Measurements from ENCODE around the gene TGIF2. TPM values are rescaled to one million over a fixed set of nuclear protein-coding genes. Genes with fewer than 3 reads are reported as not detected.

The TGIF2 gene
- total RNA-seq (10 to 100 TPM in 2 of 4 donors, 1 to 10 TPM in 2; 9.9 to 13.4 (median 10.1) TPM), polyA plus RNA-seq (4.9 TPM)
- long read RNA-seq, donor 1, transcript TGIF2-201 (3 exons, 3,406 nt): major isoform, 7 of 24 reads
- long read RNA-seq, donor 1, partial matches to known transcripts: 4 of 24 reads
- long read RNA-seq, donor 1, other reads (novel, unspliced or antisense): 12 of 24 reads
- long read RNA-seq, donor 2, partial matches to known transcripts: 0 of 15 reads
- long read RNA-seq, donor 2, other reads (novel, unspliced or antisense): 10 of 15 reads
- long read RNA-seq, donor 3, transcript TGIF2-201 (3 exons, 3,406 nt): major isoform, 7 of 32 reads
- long read RNA-seq, donor 3, partial matches to known transcripts: 3 of 32 reads
- long read RNA-seq, donor 3, other reads (novel, unspliced or antisense): 20 of 32 reads
- long read RNA-seq, donor 4, transcript TGIF2-201 (3 exons, 3,406 nt): major isoform, 8 of 23 reads
- long read RNA-seq, donor 4, partial matches to known transcripts: 5 of 23 reads
- long read RNA-seq, donor 4, other reads (novel, unspliced or antisense): 5 of 23 reads

DNA sequence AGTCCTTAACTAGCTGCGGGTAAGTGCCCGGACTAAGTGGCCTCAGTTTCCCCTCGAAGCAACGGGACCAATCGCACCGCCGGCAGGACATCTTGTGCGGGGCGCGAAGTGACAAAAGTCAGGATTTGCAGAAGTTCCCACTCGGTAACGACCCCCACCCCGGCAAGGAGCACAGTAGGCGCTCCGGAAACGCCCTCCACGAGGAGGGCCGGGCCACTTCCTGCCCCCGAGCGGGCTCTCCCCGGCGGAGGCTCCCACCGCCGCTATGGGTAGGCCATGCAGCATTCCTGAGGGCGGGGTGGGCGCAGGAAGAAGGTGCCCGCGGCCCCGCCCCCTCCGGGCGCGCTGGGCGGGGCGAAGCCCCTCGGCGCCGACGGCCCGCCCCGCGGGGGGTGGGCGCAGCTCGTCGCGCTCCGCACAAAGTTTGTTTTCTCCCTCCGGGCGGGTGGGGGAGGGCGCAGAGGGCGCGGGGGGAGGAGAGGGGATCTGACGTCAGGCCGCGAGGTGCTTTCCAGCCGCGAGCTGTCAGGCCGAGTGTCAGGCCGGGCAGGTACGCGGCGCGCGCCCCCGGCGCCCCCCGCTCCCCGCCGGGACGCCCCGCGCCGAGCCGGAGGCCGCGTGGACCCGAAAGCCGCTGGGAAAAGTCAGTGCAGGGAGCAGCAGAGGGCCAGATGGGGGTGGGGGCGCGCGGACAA is at the start of gene TGIF2:
Gene TGIF2 (plus strand): TSS at position 495 of the 695 bp plus-strand sequence. CDS start 5,178 bp downstream, outside the sequence.
- ATAC-seq (peak; percentile 88 to 92), DNase-seq (peak; percentile 86 to 94 (median 93))
- Histone ChIP-seq H3K4me1 (ENCODE audit: control insufficient read depth, insufficient read depth, low read length) (peaks cover 3% of the 10 kb centered on the region), H3K4me3 (ENCODE audit: low read length) (peak within 1 kb of the TSS; percentile 98), H3K9me3 (ENCODE audit: control insufficient read depth, low read length) (no peaks in the 10 kb centered on the region), H3K27me3 (ENCODE audit: control insufficient read depth, insufficient read depth) (no peaks in the 10 kb centered on the region), H3K27ac (ENCODE audit: low read length) (peak within 1 kb of the TSS; percentile 92)
- WGBS: 1% methylated on average over 80 of the region's 80 CpGs
- intact Hi-C loops (cut with DNase I): no loop called here

DNA sequence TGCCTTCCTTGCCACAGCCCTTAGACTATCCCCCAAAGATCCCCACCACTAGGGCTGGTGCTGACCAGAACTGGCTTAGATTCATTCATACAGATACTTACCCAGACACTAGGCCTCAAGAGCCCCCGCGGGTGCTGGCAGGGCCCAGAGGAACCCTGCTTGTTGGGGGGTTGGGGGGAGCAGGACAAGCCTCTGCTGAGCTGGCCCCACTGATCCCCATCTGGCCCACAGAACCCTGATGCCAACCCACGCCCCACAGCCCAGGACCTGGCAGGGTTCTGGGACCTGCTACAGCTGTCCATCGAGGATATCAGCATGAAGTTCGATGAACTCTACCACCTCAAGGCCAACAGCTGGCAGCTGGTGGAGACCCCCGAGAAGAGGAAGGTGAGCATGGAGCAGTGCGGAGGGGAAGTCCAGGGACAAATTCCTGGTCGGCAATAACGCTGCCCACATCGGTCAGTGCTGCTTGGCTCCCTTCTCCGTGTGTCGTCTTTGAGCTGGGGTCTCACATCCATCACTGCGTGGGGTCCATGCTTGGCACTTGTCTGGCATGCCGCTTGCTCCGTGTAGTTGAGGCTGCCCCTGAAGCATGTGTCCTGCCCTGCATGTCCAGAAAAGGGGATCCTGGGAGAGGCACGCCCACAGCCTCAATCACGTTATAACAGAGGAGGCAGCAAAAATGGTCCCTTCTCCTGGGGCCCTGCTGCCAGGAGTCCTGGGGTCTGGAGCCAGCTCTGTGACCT is 47.6 kb upstream of the TGIF2 start:
- intact Hi-C loops (cut with DNase I): no loop called here
- WGBS: 91% methylated on average over 17 of the region's 17 CpGs
- H3K9me3 ChIP-seq (ENCODE audit: control insufficient read depth, low read length): no peaks in the 10 kb centered on the region
- no peaks in the 10 kb centered on the region for H3K27me3 ChIP-seq (ENCODE audit: control insufficient read depth, insufficient read depth)
- no peak overlapping the region for H3K4me3 ChIP-seq (ENCODE audit: low read length)
- DNase-seq (no peak), ATAC-seq (no peak)
- no peak overlapping the region for H3K27ac ChIP-seq (ENCODE audit: low read length)
- H3K4me1 ChIP-seq (ENCODE audit: control insufficient read depth, insufficient read depth, low read length): no peaks in the 10 kb centered on the region

DNA sequence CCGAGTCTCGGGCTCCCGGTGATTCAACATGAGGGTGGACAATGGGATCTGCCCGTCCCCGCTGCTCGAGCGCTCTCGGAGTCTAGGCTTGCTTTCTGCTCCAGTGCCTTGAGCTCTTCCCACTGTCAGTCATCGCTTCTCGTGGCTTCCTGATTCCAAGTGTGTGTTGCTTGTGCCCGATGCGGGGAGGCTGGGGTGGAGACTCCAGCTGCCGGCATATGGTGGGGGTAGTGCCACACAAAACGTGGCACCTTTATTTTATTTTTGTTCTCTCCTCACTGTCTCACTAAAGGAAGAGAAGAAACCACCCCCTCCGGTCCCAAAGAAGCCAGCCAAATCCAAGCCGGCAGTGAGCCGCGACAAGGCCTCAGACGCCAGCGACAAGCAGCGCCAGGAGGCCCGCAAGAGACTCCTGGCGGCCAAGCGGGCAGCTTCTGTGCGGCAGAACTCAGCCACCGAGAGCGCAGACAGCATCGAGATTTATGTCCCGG is 46.8 kb upstream of the TGIF2 start:
- H3K9me3 ChIP-seq (ENCODE audit: control insufficient read depth, low read length): no peaks in the 10 kb centered on the region
- no peak overlapping the region for H3K27ac ChIP-seq (ENCODE audit: low read length)
- no peak for ATAC-seq
- H3K4me1 ChIP-seq (ENCODE audit: control insufficient read depth, insufficient read depth, low read length): no peaks in the 10 kb centered on the region
- 93% methylated on average over 29 of the region's 29 CpGs for WGBS
- no peak for DNase-seq
- intact Hi-C loops (cut with DNase I): no loop called here
- no peak overlapping the region for H3K4me3 ChIP-seq (ENCODE audit: low read length)
- no peaks in the 10 kb centered on the region for H3K27me3 ChIP-seq (ENCODE audit: control insufficient read depth, insufficient read depth)

DNA sequence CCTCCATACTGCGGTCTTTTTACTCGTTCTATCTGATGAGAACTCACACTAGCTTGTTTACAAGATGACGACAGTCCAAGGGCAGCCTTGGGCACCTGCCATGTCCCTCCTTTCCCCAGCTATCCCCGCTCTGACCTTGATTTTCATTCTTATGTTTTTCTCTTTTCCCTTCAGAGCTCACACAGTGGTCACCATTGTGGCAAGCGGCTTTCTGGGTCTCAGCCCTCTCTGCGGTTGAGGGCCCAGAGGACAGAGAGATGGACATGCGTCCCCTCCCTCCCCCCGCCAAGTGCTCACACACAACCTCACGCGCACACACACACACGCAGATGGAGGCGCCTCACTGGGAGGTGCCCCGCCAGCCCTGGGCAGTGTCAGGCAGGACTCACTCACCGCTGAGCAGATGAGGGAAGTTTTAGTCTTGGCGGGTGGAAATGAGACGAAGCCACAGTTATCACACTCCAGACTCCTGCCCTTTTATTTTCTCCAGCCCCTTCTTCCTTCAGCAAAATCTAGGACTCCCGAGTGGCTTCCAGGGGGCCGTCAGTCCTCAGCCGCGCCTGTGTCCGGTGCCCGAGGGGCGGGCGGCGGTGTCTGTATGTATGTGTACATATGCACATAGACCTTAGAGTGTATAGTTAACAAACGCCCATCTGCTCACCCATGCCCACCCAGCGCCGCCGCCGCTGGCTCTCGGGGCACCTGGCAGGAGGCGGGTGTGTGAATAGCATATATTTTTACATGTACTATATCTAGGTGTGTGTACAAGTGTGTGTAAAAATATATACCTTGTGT is 45.9 kb upstream of the TGIF2 start:
- Histone ChIP-seq H3K4me3 (ENCODE audit: low read length) (no peak overlapping the region), H3K4me1 (ENCODE audit: control insufficient read depth, insufficient read depth, low read length) (no peaks in the 10 kb centered on the region), H3K27me3 (ENCODE audit: control insufficient read depth, insufficient read depth) (no peaks in the 10 kb centered on the region), H3K27ac (ENCODE audit: low read length) (no peak overlapping the region), H3K9me3 (ENCODE audit: control insufficient read depth, low read length) (no peaks in the 10 kb centered on the region)
- ATAC-seq (peak; percentile 43 to 46), DNase-seq (peak in 2 of 3 donors; percentile 68 to 76)
- WGBS: 81% methylated on average over 32 of the region's 32 CpGs
- intact Hi-C loops (cut with DNase I): no loop called here

DNA sequence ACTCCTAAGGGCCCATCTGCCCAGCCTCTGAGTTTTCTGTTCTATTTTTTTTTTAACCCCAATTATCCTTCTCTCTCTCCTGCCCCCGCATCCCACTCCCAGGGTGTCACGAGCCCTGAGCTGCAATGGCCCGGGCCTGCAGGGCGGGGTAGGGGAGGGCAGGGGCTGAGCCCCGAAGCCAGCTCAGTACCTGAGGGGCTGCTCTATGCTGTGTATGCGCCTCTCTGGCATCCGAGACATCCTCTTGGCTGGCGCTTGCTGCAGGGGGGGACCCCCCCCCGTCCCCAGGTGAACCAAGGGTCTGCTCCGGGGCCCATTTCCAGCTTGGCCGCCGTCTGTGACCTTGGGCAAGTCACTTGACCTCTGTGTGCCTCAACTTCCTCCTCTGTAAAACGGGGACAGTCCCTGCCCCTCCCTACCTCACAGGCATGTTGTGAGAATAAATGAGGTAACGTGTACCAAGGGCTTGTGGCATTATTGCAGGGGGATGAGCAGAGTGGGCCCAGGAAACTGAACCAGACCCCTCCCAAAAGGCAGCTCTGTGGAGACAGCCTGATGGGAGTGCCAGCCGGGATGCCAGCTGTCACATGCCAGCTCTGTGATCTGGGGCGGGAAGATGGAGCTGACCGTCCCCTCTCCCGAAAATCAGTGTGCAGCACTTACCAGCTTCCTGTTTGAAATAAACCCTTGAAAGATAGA is 45.1 kb upstream of the TGIF2 start:
- 80% methylated on average over 18 of the region's 18 CpGs for WGBS
- Histone ChIP-seq H3K4me1 (ENCODE audit: control insufficient read depth, insufficient read depth, low read length) (no peaks in the 10 kb centered on the region), H3K27ac (ENCODE audit: low read length) (no peak overlapping the region), H3K9me3 (ENCODE audit: control insufficient read depth, low read length) (no peaks in the 10 kb centered on the region), H3K4me3 (ENCODE audit: low read length) (no peak overlapping the region), H3K27me3 (ENCODE audit: control insufficient read depth, insufficient read depth) (no peaks in the 10 kb centered on the region)
- intact Hi-C loops (cut with DNase I): no loop called here
- DNase-seq (peak in 1 of 3 donors; percentile 25), ATAC-seq (peak in 1 of 2 donors; percentile 12)

DNA sequence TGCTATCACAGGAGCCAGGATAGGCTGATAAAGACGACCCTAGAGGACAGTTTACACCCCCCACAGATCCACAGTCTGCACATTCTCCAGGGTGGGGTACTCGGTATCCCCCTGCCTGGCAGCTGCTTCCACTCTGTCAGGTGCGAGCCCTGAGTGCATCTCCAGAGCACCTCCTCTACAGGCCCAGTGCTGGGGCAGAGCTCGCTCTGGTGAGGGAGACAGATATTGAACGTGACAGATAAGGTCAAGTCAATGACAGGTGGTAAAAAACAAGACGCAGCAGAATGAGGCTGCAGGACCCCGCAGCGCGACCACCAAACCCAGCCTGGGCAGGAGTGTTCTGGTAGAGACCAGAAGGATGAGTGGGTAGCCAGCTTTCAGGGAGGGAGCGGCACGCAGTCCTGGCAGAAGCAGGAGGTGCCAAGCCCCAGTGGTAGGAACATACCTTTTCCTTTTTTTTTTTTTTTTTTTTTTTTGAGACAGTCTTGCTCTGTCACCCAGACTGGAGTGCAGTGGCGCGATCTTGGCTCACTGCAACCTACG is 44.5 kb upstream of the TGIF2 start:
- no peaks in the 10 kb centered on the region for H3K4me1 ChIP-seq (ENCODE audit: control insufficient read depth, insufficient read depth, low read length)
- 78% methylated on average over 14 of the region's 14 CpGs for whole genome bisulfite sequencing
- H3K27ac ChIP-seq (ENCODE audit: low read length): no peak overlapping the region
- peak; percentile 5 to 6 for ATAC-seq
- no peak overlapping the region for H3K4me3 ChIP-seq (ENCODE audit: low read length)
- peak in 1 of 3 donors; percentile 43 for DNase-seq
- H3K9me3 ChIP-seq (ENCODE audit: control insufficient read depth, low read length): no peaks in the 10 kb centered on the region
- no peaks in the 10 kb centered on the region for H3K27me3 ChIP-seq (ENCODE audit: control insufficient read depth, insufficient read depth)
- intact Hi-C loops (cut with DNase I): no loop called here

DNA sequence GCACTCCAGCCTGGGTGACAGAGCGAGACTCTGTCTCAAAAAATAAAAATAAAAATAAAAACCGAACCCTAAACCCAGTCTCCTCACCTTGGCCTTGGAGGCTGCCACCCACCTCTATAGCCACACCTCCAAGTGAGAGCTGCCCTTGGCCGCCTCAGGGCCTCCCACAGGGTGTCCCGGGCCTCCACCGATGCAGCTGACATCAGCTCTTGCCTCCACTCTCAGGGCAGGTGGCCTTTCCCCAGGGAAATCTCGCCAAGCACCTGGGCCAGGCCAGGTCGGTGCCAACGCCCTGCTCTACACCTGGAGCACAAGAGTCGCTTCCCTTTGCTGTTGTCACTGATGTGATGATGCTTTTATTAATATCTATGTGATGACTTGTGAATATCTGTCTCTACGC is 41.0 kb upstream of the TGIF2 start:
- 89% methylated on average over 10 of the region's 10 CpGs for WGBS
- Histone ChIP-seq H3K9me3 (ENCODE audit: control insufficient read depth, low read length) (no peaks in the 10 kb centered on the region), H3K4me1 (ENCODE audit: control insufficient read depth, insufficient read depth, low read length) (no peaks in the 10 kb centered on the region), H3K27me3 (ENCODE audit: control insufficient read depth, insufficient read depth) (no peaks in the 10 kb centered on the region), H3K4me3 (ENCODE audit: low read length) (no peak overlapping the region), H3K27ac (ENCODE audit: low read length) (no peak overlapping the region)
- DNase-seq (no peak), ATAC-seq (no peak)
- intact Hi-C loops (cut with DNase I): no loop called here

DNA sequence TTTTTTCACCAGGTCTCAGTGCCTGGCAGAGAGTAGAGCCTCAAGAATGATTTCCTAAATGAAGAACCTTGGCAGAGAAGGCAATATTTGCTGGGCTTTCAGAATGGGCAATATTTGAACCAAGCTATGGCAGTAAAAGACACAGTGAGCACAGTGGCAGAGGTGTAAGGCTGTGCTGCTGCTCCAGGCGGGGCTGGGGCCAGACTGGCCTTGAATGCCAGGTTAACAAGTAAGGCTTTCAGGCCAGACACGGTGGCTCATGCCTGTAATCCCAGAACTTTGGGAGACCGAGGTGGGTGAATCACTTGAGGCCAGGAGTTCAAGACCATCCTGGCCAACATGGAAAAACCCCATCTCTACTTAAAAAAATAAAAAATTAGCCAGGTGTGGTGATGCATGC is 40.6 kb upstream of the TGIF2 start:
- intact Hi-C loops (cut with DNase I): no loop called here

DNA sequence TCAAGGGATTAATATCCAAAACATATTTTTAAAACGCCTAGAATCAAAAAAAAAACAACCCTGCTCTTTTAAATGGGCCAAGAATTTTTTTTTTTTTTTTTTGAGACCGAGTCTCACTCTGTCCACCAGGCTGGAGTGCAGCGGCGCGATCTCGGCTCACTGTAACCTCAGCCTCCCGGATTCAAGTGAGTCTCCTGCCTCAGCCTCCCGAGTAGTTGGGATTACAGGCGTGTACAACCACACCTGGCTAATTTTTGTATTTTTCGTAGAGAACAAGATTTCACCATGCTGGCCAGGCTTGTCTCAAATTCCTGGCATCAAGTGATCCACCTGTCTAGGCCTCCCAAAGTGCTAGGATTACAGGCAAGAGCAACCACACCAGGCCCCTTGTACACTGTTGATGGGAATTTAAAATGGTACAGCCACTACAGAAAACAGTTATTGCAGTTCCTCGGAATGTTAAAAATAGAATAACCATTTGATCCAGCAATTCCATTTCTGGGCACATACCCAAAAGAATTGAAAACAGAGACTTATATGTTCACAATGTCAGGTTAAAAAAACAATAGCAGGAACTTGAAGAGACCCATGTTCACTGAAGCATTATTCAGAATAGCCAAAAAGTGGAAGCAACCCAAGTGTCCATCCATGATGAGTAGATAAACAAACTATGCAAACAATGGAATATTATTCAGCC is 35.2 kb upstream of the TGIF2 start:
- DNase-seq (peak in 1 of 3 donors; percentile 27), ATAC-seq (no peak)
- no peaks in the 10 kb centered on the region for H3K27me3 ChIP-seq (ENCODE audit: control insufficient read depth, insufficient read depth)
- 63% methylated on average over 11 of the region's 11 CpGs for WGBS
- intact Hi-C loops (cut with DNase I): no loop called here
- H3K4me1 ChIP-seq (ENCODE audit: control insufficient read depth, insufficient read depth, low read length): peaks cover 4% of the 10 kb centered on the region
- H3K27ac ChIP-seq (ENCODE audit: low read length): peak overlapping the region; percentile 25
- no peak overlapping the region for H3K4me3 ChIP-seq (ENCODE audit: low read length)
- no peaks in the 10 kb centered on the region for H3K9me3 ChIP-seq (ENCODE audit: control insufficient read depth, low read length)

More for the DNA sequence above, 40.6 kb upstream of the TGIF2 start:
- ATAC-seq (no peak), DNase-seq (no peak)
- H3K4me3 ChIP-seq (ENCODE audit: low read length): no peak overlapping the region
- no peak overlapping the region for H3K27ac ChIP-seq (ENCODE audit: low read length)
- no peaks in the 10 kb centered on the region for H3K9me3 ChIP-seq (ENCODE audit: control insufficient read depth, low read length)
- 93% methylated on average over 3 of the region's 3 CpGs for WGBS
- H3K4me1 ChIP-seq (ENCODE audit: control insufficient read depth, insufficient read depth, low read length): no peaks in the 10 kb centered on the region
- no peaks in the 10 kb centered on the region for H3K27me3 ChIP-seq (ENCODE audit: control insufficient read depth, insufficient read depth)
